NCI-H2227 treated with DMSO at 0.1 percent for 48 hours (cell line): Measurements from ENCODE around the gene MPIG6B.
A peak's percentile ranks its signal among the peaks of the same experiment; 100 is the strongest.

Source experiments
- DNase-seq: peaks from one replicate; lab custom pipeline; 2025; lab: John Stamatoyannopoulos, UW

The MPIG6B gene, protein sequence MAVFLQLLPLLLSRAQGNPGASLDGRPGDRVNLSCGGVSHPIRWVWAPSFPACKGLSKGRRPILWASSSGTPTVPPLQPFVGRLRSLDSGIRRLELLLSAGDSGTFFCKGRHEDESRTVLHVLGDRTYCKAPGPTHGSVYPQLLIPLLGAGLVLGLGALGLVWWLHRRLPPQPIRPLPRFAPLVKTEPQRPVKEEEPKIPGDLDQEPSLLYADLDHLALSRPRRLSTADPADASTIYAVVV

DNA sequence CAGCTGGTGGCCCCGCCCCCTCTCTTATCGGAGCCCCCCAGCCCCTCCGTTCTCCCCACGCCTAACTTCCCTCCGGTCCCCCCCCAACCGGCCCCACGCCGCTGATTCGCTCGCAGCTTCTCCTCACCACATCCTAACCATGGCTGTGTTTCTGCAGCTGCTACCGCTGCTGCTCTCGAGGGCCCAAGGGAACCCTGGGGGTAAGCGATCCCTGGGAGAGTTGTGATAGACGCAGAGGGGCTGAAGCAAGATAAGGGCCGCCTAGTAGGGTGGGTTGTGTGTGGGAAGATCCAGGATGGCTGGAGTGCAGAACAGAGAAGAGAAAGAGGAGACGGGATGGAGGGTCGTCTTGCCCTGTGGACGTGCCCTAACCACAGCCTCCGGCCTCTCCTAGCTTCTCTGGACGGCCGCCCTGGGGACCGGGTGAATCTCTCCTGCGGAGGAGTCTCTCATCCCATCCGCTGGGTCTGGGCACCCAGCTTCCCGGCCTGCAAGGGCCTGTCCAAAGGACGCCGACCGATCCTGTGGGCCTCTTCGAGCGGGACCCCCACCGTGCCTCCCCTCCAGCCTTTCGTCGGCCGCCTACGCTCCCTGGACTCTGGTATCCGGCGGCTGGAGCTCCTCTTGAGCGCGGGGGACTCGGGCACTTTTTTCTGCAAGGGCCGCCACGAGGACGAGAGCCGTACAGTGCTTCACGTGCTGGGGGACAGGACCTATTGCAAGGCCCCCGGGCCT is at the start of gene MPIG6B:
TSS of gene MPIG6B (plus strand) at position 129 of the 735 bp plus-strand sequence. CDS start at position 140, 11 bp downstream.
- DNase-seq = no peak

GRCh38 chr6:31676322-31676903 is 46.8 kb upstream of the MPIG6B start:
- no peak for DNase-seq

GRCh38 chr6:31676904-31677303 is 46.3 kb upstream of the MPIG6B start:
- DNase-seq = no peak

DNA sequence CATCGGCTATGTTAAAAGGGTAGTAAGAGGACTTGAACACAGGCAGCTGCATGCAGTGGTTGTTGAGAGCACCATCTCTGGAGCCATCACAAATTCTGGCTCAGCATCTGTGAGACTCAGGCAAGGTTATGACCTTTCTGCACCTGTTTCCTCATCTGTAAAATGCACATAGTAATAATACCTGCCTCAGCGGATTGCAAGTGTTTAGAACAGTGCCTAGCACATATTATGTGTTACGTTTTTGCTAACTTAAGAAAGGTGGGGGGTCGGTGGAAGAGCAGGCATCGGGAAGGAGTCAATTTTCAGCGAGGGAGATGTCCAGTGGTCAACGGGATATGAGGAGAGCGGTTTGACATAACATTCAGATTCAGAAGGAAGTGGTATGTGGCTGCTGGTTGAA is 45.2 kb upstream of the MPIG6B start:
- no peak for DNase-seq

- DNase-seq = peak; percentile 88
These were observed 42.7 kb upstream of the MPIG6B start, which contains the start of gene LY6G5C for GRCh38 chr6:31680226-31681134. TSS of gene LY6G5C (minus strand) at chr6:31681067. CDS start at chr6:31680373, 694 bp downstream.

DNA sequence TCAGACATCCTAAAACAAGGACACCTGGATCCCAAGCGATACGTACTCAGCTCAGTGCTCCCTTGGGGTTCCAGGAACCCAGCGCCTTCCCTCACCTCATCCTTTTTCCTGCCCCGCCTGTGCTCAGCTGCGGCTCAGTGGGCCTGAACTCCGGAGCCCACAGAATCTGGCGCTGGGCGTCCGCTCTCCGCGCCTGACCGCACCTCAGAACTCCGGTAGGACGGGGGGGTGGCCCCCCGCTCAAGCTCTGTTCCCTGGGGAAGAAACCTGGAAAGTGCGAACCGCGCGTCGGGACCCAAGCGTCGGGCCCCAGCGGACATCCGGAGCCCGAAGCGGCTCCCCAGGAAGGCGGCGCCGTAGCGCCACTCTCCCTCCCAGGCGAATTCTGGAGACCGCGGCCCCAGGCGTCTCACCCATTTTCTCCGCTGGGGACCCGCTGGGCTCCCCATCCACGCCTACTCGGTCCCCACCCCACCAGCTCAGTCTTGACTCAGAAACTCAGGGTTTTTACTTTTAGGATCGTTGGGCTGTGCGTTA is 42.0 kb upstream of the MPIG6B start:
- DNase-seq = no peak

DNA sequence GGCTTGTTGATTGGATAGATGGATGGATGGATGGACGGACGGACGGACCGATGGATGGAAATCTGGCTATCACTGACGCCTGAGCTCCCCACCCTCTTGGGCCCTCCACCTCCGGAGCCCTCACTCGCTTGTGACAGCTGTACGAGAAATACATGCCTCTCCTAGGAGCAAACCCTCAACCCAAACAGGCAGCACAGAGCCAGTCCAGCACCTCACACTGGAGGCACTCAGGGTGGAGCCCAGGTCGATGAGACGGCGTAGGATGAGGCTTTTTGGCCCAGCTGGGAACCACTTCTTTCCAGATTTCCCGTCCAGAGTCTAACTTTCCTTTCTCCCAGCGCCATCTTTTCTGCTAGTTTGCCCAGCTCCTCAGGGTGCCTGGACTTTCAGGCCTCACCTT is 39.6 kb upstream of the MPIG6B start:
- DNase-seq = no peak

GRCh38 chr6:31686483-31686882 is 36.7 kb upstream of the MPIG6B start:
- no peak for DNase-seq

GRCh38 chr6:31687321-31687720 is 35.9 kb upstream of the MPIG6B start:
- no peak for DNase-seq

GRCh38 chr6:31687860-31688693 is 35.1 kb upstream of the MPIG6B start:
- DNase-seq = no peak

GRCh38 chr6:31689249-31690110 is 33.7 kb upstream of the MPIG6B start:
- no peak for DNase-seq

GRCh38 chr6:31690231-31691077 is 32.7 kb upstream of the MPIG6B start:
- DNase-seq = no peak

DNA sequence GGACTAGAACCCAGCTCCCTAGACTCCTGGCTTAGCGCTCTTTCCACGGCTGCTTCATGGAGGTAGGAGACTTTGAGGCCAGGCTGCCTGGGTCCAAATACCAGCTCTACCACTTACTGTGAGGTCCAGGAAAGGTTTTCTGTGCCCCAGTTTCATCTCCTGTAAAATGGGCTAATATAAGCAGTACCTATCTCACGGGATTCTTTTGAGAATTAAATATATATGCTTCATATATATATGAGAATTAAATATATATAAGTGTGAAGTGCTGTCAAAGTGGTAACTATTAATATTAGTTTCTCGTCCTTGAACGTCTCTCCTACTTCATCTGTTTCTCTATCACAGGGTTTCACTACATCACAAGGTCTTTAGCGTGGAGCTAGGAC is 32.1 kb upstream of the MPIG6B start:
- no peak for DNase-seq

DNA sequence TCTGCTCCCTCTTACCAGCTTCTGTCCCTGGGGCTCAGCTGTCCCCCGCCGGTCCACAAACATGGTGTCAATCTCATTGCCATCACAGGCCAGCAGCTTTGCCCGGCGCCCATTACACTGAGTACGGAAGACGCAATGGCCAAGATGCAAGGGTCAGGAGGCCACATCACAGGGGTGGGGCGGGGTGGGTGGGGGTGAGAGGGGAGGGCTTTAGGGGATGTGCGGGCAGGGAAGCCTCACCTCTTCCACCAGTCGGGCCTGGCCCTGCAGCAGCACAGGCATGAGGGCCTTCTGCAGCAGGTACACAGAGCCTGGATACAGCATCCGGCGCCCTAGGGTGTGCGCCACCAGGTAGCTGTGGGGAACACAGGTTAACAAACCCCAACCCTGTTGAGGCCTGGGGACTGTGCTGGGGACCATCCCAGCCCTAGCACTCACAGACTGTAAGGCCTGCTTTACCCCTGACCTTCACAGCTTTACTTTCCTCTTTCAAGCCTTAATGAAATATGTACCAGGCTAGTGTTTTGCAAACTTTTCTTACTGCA is 31.5 kb upstream of the MPIG6B start:
- DNase-seq = no peak

GRCh38 chr6:31692353-31692752 is 30.8 kb upstream of the MPIG6B start:
- no peak for DNase-seq

GRCh38 chr6:31692886-31693285 is 30.3 kb upstream of the MPIG6B start:
- no peak for DNase-seq

DNA sequence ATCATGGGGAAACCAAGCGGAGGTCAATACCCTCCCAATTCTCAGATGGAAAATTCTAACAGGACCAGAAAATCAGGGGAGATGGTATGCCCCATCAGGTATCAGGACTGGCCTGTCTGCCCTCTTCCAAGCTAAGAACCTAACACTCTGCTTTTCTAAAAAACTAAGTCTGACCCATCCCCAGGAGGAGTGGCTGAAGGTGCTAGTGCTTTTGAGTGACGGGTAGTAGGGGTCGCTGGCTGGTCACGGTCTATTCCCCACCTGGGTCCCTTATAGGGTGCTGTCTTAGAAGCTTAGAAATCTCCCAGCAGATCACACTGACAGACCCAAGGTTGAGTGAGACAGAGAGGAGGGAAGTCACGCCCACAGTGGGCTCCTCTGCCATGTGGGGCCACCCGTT is 29.6 kb upstream of the MPIG6B start:
- no peak for DNase-seq

- DNase-seq = no peak
These were observed 25.6 kb upstream of the MPIG6B start for GRCh38 chr6:31697555-31697954.
